ENCODE data around the gene LRRFIP1.
A peak's percentile ranks its signal among the peaks of the same experiment; 100 is the strongest.

LRRFIP1 gene

GRCh38 chr2:237721458-237721857 lies 94.1 kb downstream of the LRRFIP1 start:
- no peak overlapping the region for H3K9ac ChIP-seq (ENCODE audit: low read length)
- H3K4me1 ChIP-seq (ENCODE audit: insufficient read depth, low read length): peaks cover 65% of the 10 kb centered on the region
- peaks cover 7% of the 10 kb centered on the region for H3K36me3 ChIP-seq (ENCODE audit: insufficient read depth, low read length)
- H3K4me3 ChIP-seq (ENCODE audit: low read depth in 1 of 2, low read length in 2 of 2): no peak overlapping the region
- no peaks in the 10 kb centered on the region for H3K27me3 ChIP-seq (ENCODE audit: control insufficient read depth in 1 of 2, insufficient read depth in 2 of 2, low read length in 2 of 2)
- H3K27ac ChIP-seq (ENCODE audit: low read depth, low read length): no peak overlapping the region
- no peaks in the 10 kb centered on the region for H3K9me3 ChIP-seq (ENCODE audit: low read length)

GRCh38 chr2:237722616-237723015 lies 95.2 kb downstream of the LRRFIP1 start:
- Histone ChIP-seq H3K9me3 (ENCODE audit: low read length) (no peaks in the 10 kb centered on the region), H3K4me3 (ENCODE audit: low read depth in 1 of 2, low read length in 2 of 2) (no peak overlapping the region), H3K27ac (ENCODE audit: low read depth, low read length) (no peak overlapping the region), H3K36me3 (ENCODE audit: insufficient read depth, low read length) (peaks cover 7% of the 10 kb centered on the region), H3K4me1 (ENCODE audit: insufficient read depth, low read length) (peaks cover 69% of the 10 kb centered on the region), H3K9ac (ENCODE audit: low read length) (no peak overlapping the region), H3K27me3 (ENCODE audit: control insufficient read depth in 1 of 2, insufficient read depth in 2 of 2, low read length in 2 of 2) (no peaks in the 10 kb centered on the region)

GRCh38 chr2:237723023-237723422 lies 95.6 kb downstream of the LRRFIP1 start:
- H3K4me1 ChIP-seq (ENCODE audit: insufficient read depth, low read length): peaks cover 68% of the 10 kb centered on the region
- peaks cover 7% of the 10 kb centered on the region for H3K36me3 ChIP-seq (ENCODE audit: insufficient read depth, low read length)
- no peak overlapping the region for H3K9ac ChIP-seq (ENCODE audit: low read length)
- no peak overlapping the region for H3K27ac ChIP-seq (ENCODE audit: low read depth, low read length)
- H3K4me3 ChIP-seq (ENCODE audit: low read depth in 1 of 2, low read length in 2 of 2): no peak overlapping the region
- no peaks in the 10 kb centered on the region for H3K27me3 ChIP-seq (ENCODE audit: control insufficient read depth in 1 of 2, insufficient read depth in 2 of 2, low read length in 2 of 2)
- H3K9me3 ChIP-seq (ENCODE audit: low read length): no peaks in the 10 kb centered on the region

GRCh38 chr2:237723602-237724001 lies 96.2 kb downstream of the LRRFIP1 start:
- H3K27ac ChIP-seq (ENCODE audit: low read depth, low read length): no peak overlapping the region

GRCh38 chr2:237724811-237725478 lies 97.6 kb downstream of the LRRFIP1 start:
- no peak overlapping the region for H3K9ac ChIP-seq (ENCODE audit: low read length)
- H3K4me1 ChIP-seq (ENCODE audit: insufficient read depth, low read length): peaks cover 72% of the 10 kb centered on the region
- no peaks in the 10 kb centered on the region for H3K9me3 ChIP-seq (ENCODE audit: low read length)
- H3K27ac ChIP-seq (ENCODE audit: low read depth, low read length): peak overlapping the region; percentile 47
- H3K27me3 ChIP-seq (ENCODE audit: control insufficient read depth in 1 of 2, insufficient read depth in 2 of 2, low read length in 2 of 2): no peaks in the 10 kb centered on the region
- H3K36me3 ChIP-seq (ENCODE audit: insufficient read depth, low read length): peaks cover 13% of the 10 kb centered on the region
- no peak overlapping the region for H3K4me3 ChIP-seq (ENCODE audit: low read depth in 1 of 2, low read length in 2 of 2)

More at GRCh38 chr2:237723602-237724001, 96.2 kb downstream of the LRRFIP1 start:
- Histone ChIP-seq H3K9ac (ENCODE audit: low read length) (no peak overlapping the region), H3K27me3 (ENCODE audit: control insufficient read depth in 1 of 2, insufficient read depth in 2 of 2, low read length in 2 of 2) (no peaks in the 10 kb centered on the region), H3K36me3 (ENCODE audit: insufficient read depth, low read length) (peaks cover 7% of the 10 kb centered on the region), H3K4me1 (ENCODE audit: insufficient read depth, low read length) (peaks cover 66% of the 10 kb centered on the region), H3K9me3 (ENCODE audit: low read length) (no peaks in the 10 kb centered on the region), H3K4me3 (ENCODE audit: low read depth in 1 of 2, low read length in 2 of 2) (no peak overlapping the region)

- peak overlapping the region; percentile 47 for H3K27ac ChIP-seq (ENCODE audit: low read depth, low read length)
- peaks cover 76% of the 10 kb centered on the region for H3K4me1 ChIP-seq (ENCODE audit: insufficient read depth, low read length)
- peaks cover 10% of the 10 kb centered on the region for H3K36me3 ChIP-seq (ENCODE audit: insufficient read depth, low read length)
- H3K27me3 ChIP-seq (ENCODE audit: control insufficient read depth in 1 of 2, insufficient read depth in 2 of 2, low read length in 2 of 2): no peaks in the 10 kb centered on the region
- no peak overlapping the region for H3K9ac ChIP-seq (ENCODE audit: low read length)
- no peak overlapping the region for H3K4me3 ChIP-seq (ENCODE audit: low read depth in 1 of 2, low read length in 2 of 2)
- no peaks in the 10 kb centered on the region for H3K9me3 ChIP-seq (ENCODE audit: low read length)
These were observed 98.3 kb downstream of the LRRFIP1 start for GRCh38 chr2:237725661-237726060.

GRCh38 chr2:237726401-237726830 lies 99.0 kb downstream of the LRRFIP1 start:
- Histone ChIP-seq H3K9ac (ENCODE audit: low read length) (no peak overlapping the region), H3K36me3 (ENCODE audit: insufficient read depth, low read length) (peaks cover 5% of the 10 kb centered on the region), H3K9me3 (ENCODE audit: low read length) (no peaks in the 10 kb centered on the region), H3K4me1 (ENCODE audit: insufficient read depth, low read length) (peaks cover 70% of the 10 kb centered on the region), H3K4me3 (ENCODE audit: low read depth in 1 of 2, low read length in 2 of 2) (no peak overlapping the region), H3K27me3 (ENCODE audit: control insufficient read depth in 1 of 2, insufficient read depth in 2 of 2, low read length in 2 of 2) (no peaks in the 10 kb centered on the region), H3K27ac (ENCODE audit: low read depth, low read length) (peak overlapping the region; percentile 66)

- no peak overlapping the region for H3K9ac ChIP-seq (ENCODE audit: low read length)
- H3K27ac ChIP-seq (ENCODE audit: low read depth, low read length): peak overlapping the region; percentile 66
- peaks cover 5% of the 10 kb centered on the region for H3K36me3 ChIP-seq (ENCODE audit: insufficient read depth, low read length)
- H3K27me3 ChIP-seq (ENCODE audit: control insufficient read depth in 1 of 2, insufficient read depth in 2 of 2, low read length in 2 of 2): no peaks in the 10 kb centered on the region
- no peak overlapping the region for H3K4me3 ChIP-seq (ENCODE audit: low read depth in 1 of 2, low read length in 2 of 2)
- peaks cover 64% of the 10 kb centered on the region for H3K4me1 ChIP-seq (ENCODE audit: insufficient read depth, low read length)
- H3K9me3 ChIP-seq (ENCODE audit: low read length): no peaks in the 10 kb centered on the region
These were observed 100.0 kb downstream of the LRRFIP1 start for GRCh38 chr2:237727363-237727762.

- no peak overlapping the region for H3K9ac ChIP-seq (ENCODE audit: low read length)
- peaks cover 6% of the 10 kb centered on the region for H3K36me3 ChIP-seq (ENCODE audit: insufficient read depth, low read length)
- H3K27me3 ChIP-seq (ENCODE audit: control insufficient read depth in 1 of 2, insufficient read depth in 2 of 2, low read length in 2 of 2): no peaks in the 10 kb centered on the region
- H3K27ac ChIP-seq (ENCODE audit: low read depth, low read length): no peak overlapping the region
- H3K4me1 ChIP-seq (ENCODE audit: insufficient read depth, low read length): peaks cover 66% of the 10 kb centered on the region
- H3K9me3 ChIP-seq (ENCODE audit: low read length): no peaks in the 10 kb centered on the region
- no peak overlapping the region for H3K4me3 ChIP-seq (ENCODE audit: low read depth in 1 of 2, low read length in 2 of 2)
These were observed 102.5 kb downstream of the LRRFIP1 start for GRCh38 chr2:237729681-237730475.

GRCh38 chr2:237731663-237732062 lies 104.3 kb downstream of the LRRFIP1 start:
- Histone ChIP-seq H3K9ac (ENCODE audit: low read length) (no peak overlapping the region), H3K4me3 (ENCODE audit: low read depth in 1 of 2, low read length in 2 of 2) (no peak overlapping the region), H3K9me3 (ENCODE audit: low read length) (no peaks in the 10 kb centered on the region), H3K27me3 (ENCODE audit: control insufficient read depth in 1 of 2, insufficient read depth in 2 of 2, low read length in 2 of 2) (no peaks in the 10 kb centered on the region), H3K36me3 (ENCODE audit: insufficient read depth, low read length) (peaks cover 17% of the 10 kb centered on the region), H3K27ac (ENCODE audit: low read depth, low read length) (peak overlapping the region; percentile 42), H3K4me1 (ENCODE audit: insufficient read depth, low read length) (peaks cover 64% of the 10 kb centered on the region)

- Histone ChIP-seq H3K9ac (ENCODE audit: low read length) (peak overlapping the region; percentile 55), H3K27ac (ENCODE audit: low read depth, low read length) (peak overlapping the region; percentile 75), H3K4me1 (ENCODE audit: insufficient read depth, low read length) (peaks cover 64% of the 10 kb centered on the region), H3K27me3 (ENCODE audit: control insufficient read depth in 1 of 2, insufficient read depth in 2 of 2, low read length in 2 of 2) (no peaks in the 10 kb centered on the region), H3K4me3 (ENCODE audit: low read depth in 1 of 2, low read length in 2 of 2) (peak overlapping the region in 1 of 2 donors; percentile 34), H3K9me3 (ENCODE audit: low read length) (no peaks in the 10 kb centered on the region), H3K36me3 (ENCODE audit: insufficient read depth, low read length) (peaks cover 17% of the 10 kb centered on the region)
These were observed 104.7 kb downstream of the LRRFIP1 start for GRCh38 chr2:237732070-237732469.
